ENCODE results near the gene ILDR1.

The ILDR1 gene

DNA sequence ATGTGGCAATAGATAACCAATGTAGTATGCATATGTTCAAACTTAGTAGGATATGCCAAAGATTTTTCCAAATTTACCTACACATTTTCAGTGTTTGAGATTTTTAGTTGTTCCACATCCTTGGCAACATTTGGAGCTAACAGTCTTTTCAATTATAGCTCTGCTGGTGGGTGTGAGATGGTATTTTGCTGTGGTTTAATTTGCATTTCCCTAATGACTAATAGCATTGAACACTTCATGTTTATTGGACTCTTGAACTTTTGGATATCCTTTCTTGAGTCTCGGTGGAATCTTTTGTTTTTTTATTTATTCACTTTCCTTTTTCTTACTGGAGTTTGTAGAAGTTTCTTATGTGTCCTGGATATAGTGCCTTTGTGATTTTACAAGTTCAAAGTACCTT lies 11.0 kb upstream of the ILDR1 start:
- TF ChIP-seq, protein P1, sequence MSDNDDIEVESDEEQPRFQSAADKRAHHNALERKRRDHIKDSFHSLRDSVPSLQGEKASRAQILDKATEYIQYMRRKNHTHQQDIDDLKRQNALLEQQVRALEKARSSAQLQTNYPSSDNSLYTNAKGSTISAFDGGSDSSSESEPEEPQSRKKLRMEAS (IDR thresholded peaks at IDR 0.05; ENCODE audit: low read depth, low read length), result no peak
- no peak for TF ChIP-seq MYC (IDR thresholded peaks at IDR 0.05; ENCODE audit: low read depth, low read length)
- TF ChIP-seq POLR2A (IDR thresholded peaks at IDR 0.05; ENCODE audit: extremely low read depth, insufficient read length), result no peak
- TF ChIP-seq, protein P2, sequence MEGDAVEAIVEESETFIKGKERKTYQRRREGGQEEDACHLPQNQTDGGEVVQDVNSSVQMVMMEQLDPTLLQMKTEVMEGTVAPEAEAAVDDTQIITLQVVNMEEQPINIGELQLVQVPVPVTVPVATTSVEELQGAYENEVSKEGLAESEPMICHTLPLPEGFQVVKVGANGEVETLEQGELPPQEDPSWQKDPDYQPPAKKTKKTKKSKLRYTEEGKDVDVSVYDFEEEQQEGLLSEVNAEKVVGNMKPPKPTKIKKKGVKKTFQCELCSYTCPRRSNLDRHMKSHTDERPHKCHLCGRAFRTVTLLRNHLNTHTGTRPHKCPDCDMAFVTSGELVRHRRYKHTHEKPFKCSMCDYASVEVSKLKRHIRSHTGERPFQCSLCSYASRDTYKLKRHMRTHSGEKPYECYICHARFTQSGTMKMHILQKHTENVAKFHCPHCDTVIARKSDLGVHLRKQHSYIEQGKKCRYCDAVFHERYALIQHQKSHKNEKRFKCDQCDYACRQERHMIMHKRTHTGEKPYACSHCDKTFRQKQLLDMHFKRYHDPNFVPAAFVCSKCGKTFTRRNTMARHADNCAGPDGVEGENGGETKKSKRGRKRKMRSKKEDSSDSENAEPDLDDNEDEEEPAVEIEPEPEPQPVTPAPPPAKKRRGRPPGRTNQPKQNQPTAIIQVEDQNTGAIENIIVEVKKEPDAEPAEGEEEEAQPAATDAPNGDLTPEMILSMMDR (IDR thresholded peaks at IDR 0.05; ENCODE audit: low read depth, low read length), result no peak
- H3K4me3 ChIP-seq (ENCODE audit: low read depth, low read length), result no peak overlapping the region
- DNase-seq (ENCODE audit: low read depth), result no peak

DNA sequence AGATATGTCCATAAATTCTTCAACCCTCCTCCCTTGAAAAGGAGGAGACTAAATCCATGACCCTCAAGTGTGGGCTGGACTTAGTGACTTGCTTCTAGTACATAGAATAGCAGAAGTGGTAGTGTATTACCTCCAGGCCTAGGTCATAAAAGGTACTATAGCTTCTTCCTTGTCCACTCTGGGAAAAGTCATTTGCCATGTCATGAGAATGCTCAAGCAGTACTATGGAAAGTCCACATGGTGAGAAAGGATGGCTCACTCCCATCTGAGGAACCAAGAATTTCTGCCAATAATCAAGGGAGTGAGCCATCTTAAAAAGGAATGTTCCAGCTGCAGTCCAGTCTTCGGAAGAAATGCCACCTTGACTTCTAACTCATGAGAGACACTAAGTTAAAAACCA lies 10.5 kb upstream of the ILDR1 start:
- no peak for DNase-seq (ENCODE audit: low read depth)
- no peak overlapping the region for H3K4me3 ChIP-seq (ENCODE audit: low read depth, low read length)
- TF ChIP-seq, protein P1 (IDR thresholded peaks at IDR 0.05; ENCODE audit: low read depth, low read length), result no peak
- TF ChIP-seq MYC (IDR thresholded peaks at IDR 0.05; ENCODE audit: low read depth, low read length) (no peak), POLR2A (IDR thresholded peaks at IDR 0.05; ENCODE audit: extremely low read depth, insufficient read length) (no peak)
- TF ChIP-seq, protein P2 (IDR thresholded peaks at IDR 0.05; ENCODE audit: low read depth, low read length), result no peak

DNA sequence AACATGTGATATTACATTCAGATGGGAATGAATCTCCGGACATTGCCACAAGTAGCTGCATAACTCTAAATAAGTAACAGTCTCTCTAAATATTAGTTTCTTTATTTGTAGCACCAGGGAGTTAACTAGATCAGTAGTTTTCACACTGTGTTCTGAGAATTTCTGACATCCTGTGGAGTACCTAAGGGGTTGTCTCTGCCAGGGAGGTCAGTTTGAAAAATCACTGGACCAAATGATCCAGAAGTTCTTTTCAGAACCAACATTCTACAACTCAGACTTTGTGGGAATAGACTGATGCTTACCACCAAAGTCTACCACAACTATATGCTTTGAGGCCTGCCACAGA lies 9.0 kb upstream of the ILDR1 start:
- no peak for DNase-seq (ENCODE audit: low read depth)
- no peak overlapping the region for H3K4me3 ChIP-seq (ENCODE audit: low read depth, low read length)
- TF ChIP-seq, protein P2 (IDR thresholded peaks at IDR 0.05; ENCODE audit: low read depth, low read length), result no peak
- TF ChIP-seq POLR2A (IDR thresholded peaks at IDR 0.05; ENCODE audit: extremely low read depth, insufficient read length) (no peak), MYC (IDR thresholded peaks at IDR 0.05; ENCODE audit: low read depth, low read length) (no peak)
- TF ChIP-seq, protein P1 (IDR thresholded peaks at IDR 0.05; ENCODE audit: low read depth, low read length), result no peak

DNA sequence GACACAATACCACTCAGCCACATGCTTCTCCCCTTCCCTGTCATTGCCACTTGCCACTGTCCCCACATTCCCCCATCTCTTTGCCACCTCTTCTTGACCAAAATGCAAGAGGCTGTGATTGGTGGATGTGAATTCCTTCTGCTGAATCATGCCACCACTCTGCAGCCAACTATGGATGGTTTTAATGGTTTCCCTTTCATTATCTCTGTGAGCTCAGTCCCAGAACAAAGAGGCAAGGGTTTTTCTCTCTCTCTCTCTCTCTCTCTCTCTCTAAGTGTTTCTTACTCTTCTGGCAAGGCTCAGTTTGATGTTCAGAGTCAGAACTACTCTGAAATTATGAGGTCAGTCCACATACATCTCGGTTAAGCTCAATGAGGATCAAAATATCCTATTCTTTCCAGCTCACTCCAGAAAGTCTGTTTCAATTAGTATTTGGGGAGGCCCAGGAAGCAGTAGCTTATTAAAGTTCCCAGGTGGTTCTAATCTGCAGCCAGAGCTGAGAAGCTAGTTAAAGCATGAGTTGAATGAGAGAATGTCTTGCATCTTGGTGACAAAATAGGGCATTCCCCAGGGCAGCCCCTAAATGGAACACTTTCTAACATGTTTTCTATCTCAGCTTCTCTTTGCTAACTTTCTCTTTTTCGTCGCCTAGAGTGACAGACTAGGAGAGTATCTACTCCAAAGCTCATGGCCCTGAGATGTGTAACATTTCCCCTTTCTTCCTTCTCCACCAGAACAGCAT lies 8.5 kb upstream of the ILDR1 start:
- DNase-seq (ENCODE audit: low read depth), result peak; percentile 9
- TF ChIP-seq, protein P1 (IDR thresholded peaks at IDR 0.05; ENCODE audit: low read depth, low read length), result no peak
- TF ChIP-seq MYC (IDR thresholded peaks at IDR 0.05; ENCODE audit: low read depth, low read length) (no peak), POLR2A (IDR thresholded peaks at IDR 0.05; ENCODE audit: extremely low read depth, insufficient read length) (no peak)
- TF ChIP-seq, protein P2 (IDR thresholded peaks at IDR 0.05; ENCODE audit: low read depth, low read length), result no peak
- H3K4me3 ChIP-seq (ENCODE audit: low read depth, low read length), result no peak overlapping the region

DNA sequence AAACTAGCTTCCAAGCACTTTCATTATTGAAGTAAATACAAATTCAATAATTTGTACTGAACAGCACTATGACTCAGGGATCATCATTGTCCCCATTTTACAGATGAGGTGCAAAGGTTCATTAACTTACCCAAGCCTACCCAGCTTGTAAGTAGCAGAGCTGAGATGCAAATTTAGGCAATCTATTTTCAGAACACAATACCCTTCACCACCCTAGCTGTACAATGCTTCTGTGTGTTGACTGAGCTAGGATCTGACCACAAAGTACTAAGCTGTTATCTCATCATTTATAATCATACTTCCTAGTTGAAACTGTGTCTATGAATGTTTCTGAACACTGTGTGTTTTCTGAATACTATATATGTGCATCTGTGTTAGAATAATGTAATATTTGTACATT lies 3.2 kb upstream of the ILDR1 start:
- TF ChIP-seq, protein P2 (IDR thresholded peaks at IDR 0.05; ENCODE audit: low read depth, low read length), result no peak
- TF ChIP-seq MYC (IDR thresholded peaks at IDR 0.05; ENCODE audit: low read depth, low read length) (no peak), POLR2A (IDR thresholded peaks at IDR 0.05; ENCODE audit: extremely low read depth, insufficient read length) (no peak)
- TF ChIP-seq, protein P1 (IDR thresholded peaks at IDR 0.05; ENCODE audit: low read depth, low read length), result no peak
- H3K4me3 ChIP-seq (ENCODE audit: low read depth, low read length), result no peak overlapping the region
- DNase-seq (ENCODE audit: low read depth), result no peak

Measured in NB4 (cell line).